Body of pancreas (tissue), 4 donors: ENCODE data around the gene CHST13.

Source experiments
- POLR2A ChIP-seq, 3 donors: fragments of 450-650 bp; IDR thresholded peaks; one replicate each; pipeline ENCODE4 v1.6.1; 2016; ENCODE audit warnings: antibody characterized with exemption in 3 of 3, mild to moderate bottlenecking in 2 of 3
- TF ChIP-seq, protein P1 (sequence below), 7 experiments: fragments of 450-650 bp in 4 of 7; fragments of 200-600 bp in 3 of 7; sonication (generic) in 3 of 7; IDR thresholded peaks; one replicate each; pipeline ENCODE4 v1.5.1; 2016 to 2019; ENCODE audit warnings: antibody characterized with exemption in 7 of 7

DNA sequence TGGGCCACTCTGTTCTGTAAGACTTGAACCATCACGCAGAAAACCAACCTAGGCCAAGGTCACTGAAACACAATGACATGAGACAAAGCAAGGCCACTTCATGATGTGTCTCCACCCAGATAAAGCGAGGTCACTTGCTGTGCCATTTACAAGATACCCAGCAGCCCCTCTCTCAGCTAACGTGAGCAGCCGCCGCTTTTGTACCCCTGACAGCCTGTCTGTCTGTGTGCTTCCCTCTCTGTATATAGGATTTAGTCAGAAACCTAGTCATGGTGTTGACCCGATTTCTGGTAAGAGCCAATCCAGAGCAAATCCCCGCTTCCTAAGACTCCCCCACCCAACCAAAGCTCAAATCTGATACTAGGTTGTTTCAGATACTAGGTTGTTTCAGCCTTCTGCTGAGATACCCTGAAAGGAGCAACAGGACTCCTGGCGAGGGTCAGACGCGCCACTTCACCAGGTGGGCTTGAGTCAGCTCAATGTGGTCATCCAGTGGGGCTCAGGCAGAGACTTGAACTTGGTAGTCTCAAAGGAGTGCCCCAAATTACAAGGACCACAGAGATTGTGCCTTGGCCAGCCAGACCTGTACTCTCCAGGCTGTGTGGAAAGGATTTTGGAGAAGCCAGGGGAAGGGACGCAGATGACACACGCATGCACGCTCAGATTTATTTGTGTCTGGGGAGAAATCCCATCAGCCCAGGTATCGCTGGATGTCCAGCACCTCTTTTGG, 45.2 kb upstream of the CHST13 start:
- TF ChIP-seq, protein P1, sequence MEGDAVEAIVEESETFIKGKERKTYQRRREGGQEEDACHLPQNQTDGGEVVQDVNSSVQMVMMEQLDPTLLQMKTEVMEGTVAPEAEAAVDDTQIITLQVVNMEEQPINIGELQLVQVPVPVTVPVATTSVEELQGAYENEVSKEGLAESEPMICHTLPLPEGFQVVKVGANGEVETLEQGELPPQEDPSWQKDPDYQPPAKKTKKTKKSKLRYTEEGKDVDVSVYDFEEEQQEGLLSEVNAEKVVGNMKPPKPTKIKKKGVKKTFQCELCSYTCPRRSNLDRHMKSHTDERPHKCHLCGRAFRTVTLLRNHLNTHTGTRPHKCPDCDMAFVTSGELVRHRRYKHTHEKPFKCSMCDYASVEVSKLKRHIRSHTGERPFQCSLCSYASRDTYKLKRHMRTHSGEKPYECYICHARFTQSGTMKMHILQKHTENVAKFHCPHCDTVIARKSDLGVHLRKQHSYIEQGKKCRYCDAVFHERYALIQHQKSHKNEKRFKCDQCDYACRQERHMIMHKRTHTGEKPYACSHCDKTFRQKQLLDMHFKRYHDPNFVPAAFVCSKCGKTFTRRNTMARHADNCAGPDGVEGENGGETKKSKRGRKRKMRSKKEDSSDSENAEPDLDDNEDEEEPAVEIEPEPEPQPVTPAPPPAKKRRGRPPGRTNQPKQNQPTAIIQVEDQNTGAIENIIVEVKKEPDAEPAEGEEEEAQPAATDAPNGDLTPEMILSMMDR (IDR thresholded peaks at IDR 0.05) = no peak
- TF ChIP-seq POLR2A (IDR thresholded peaks at IDR 0.05) = no peak
